HK-2 (cell line): ENCODE results near the gene STK17A.
"Not testable (repeated sequence)": the region's sequence is repeated elsewhere in the genome, so short reads cannot be mapped to it uniquely, and the experiment has no call there.

ENCODE experiments used
- DNase-seq: peaks from one replicate; pipeline ENCODE4 v3.0.0-alpha.2; 2018; ENCODE audit not compliant: unreplicated experiment

STK17A gene

DNA sequence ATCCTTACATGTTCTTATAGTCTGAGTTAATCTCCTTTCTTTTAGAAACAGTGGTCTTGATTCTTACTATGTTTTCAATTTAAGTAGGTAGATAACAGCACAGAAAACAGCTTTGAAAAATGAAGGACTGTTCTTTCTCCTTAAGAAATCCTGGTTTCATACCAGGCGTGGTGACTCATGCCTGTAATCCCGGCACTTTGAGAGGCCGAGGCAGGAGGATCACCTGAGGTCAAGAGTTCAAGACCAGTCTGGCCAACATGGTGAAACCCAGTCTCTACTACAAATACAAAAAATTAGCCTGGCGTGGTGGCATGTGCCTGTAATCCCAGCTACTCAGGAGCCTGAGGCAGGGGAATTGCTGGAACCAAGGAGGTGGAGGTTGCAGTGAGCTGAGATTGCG lies 13.5 kb downstream of the STK17A start:
- not testable (repeated sequence) for DNase-seq

DNA sequence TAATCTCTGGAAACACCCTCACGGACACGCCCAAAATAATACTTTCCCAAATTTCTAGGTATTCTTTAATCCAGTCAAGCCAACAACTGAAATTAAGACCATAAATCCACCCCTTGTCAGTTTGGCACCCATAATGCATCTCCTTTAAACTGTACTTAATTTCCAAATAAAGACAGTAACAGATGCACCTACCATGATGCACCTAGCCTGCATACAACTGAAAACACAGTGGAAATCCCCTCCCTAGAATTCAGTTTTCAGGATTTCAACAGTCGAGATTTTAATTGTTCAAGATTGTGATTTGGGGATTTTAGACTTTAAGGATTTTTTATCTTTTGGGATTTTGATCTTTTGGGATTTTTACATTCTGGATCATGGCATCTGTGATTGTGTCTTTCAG lies 17.1 kb downstream of the STK17A start:
- DNase-seq = no peak

DNA sequence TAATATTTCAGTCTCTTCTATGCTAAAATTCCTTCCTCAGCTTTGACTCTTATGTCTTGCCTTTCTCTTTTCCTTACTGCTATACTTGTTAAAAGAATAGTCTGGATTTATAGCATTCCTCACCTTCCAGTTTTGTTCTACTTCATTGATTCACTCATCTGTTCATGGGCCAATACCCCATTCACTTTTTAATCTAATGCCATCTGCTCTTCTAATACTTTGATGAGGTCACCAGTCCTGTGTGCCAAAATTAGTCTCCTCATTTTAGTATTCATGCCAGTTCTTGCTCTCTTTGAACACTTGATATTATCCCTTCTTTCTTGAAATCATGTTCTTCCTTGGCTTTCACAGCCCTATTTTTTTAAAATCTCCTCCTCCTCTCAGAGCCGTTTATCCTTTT lies 19.3 kb downstream of the STK17A start:
- no peak for DNase-seq

DNA sequence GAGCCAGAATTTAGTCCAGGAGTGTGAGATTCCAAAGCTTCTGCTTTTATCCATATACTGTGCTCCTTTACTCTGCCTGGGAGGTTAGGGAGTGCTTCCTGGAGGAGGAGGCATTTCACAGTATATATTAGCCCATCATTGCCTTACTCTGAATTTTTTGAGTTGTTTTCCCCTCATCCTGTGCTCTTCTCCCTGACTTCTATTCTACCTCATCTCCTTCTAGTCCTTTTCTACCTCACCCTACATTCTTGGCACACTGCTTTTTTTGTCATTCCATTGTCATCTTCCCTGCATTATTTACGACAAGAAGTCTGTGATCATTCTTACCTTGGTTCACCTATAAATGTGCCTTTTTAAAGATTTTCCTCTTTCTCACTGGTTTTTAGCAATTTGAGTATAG lies 21.3 kb downstream of the STK17A start:
- no peak for DNase-seq

DNA sequence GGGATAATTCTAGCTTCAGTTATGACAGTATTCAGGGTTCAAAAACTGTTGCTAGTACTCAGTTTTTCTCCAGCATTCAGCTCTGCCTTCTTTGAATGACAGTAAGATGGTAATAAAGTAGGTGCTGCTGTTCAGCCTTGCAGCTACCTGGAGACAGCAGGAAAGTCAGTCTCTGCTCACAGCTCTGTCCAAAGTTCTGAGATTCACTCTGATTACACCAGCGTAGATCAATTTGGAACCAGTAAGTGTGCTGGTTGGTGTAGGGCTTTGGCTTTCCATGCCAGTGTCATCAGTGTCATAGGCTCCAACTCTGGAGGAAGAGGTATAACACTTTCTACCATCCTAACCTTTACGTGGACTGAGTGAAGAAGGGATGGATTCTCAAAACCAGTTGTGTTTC lies 26.2 kb downstream of the STK17A start:
- DNase-seq = no peak

DNA sequence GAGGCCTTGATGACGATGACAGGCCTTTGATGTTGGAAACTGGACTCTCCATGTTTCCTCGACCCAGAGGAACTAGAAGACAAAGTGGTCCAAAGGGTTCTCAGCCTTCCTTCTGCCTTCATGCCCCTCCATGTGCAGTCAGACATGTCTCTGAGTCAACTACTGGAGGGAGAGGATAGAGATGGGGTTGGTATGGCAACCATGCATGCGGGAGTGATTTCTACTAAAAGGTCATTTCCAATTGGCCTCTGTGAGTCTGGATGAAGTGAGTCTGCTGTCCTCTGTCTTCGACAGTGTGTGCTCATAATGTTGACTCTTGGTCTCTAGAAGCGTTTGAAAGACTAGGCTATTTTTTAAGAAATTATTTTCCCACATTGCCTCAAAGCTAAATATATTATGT lies 29.2 kb downstream of the STK17A start:
- DNase-seq = no peak

DNA sequence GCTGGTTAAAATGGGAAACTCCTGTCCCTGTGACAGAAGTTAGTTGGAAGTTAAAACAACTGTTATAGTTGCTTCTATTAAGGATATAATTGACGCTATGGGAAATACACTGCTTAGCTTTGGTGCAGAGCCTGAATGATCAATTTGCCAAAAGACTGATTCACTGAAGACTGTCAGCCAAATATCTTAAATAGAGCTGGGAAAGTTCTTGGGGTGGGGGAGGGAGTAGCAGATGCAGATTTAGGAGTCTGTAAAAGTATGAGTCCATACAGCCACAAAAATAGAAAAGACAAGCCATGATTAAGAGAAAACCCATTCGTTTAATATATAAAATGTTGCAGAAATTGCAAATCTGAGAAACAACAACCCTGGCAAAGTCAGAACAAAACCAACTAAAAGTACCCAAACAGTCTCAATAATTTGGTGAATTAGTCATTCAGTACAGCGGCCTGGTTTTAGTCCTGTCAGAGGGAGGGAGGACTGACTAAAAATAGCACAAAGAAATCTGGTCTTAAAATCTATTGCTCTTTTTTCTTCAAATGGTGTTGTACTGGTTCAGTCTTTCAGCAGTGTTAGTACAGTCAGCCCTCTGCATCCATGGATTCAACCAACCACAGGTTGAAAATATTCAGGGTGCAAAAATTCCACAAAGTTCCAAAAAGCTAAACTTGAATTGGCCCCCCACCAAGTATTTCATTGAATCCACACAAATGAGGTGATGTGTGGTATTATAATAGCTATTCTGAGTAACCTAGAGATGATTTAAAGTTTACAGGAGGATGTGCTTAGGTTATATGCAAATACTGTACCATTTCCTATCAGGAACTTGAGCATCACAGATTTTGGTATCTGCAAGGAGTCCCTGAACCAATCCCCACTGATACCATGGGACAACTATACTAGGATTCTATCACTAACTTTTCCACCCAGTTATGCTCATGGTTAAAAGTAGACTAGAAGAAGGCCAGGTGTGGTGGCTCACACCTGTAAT lies 30.0 kb downstream of the STK17A start:
- no peak for DNase-seq

DNA sequence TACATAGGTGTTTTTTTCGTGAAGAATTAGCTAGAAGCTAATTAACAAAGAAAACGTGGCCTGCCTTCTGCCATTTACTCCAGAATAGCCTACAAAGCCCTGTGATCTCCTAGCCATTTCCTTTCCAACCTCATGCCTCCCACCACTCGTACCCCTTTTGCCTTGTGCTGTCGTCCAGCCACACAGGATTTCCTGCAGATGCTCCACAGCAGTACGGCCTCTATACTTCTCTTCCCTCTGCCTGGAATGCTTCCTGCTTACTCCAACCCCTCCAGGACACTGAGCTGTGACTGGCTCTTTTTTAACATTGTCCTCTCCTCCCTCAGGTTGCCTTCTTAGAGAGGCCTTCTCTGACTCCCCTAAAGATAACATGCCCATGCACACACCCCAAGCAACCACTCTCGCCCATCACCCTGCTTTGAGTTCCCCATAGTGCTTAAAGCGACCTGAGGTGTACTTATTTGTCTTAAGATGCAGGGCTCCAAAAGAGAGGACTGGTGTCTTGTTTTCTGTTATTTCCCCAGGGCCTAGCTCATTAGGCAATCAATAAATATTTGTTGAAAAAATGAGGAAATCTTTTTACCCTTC lies 32.7 kb downstream of the STK17A start:
- DNase-seq = no peak

DNA sequence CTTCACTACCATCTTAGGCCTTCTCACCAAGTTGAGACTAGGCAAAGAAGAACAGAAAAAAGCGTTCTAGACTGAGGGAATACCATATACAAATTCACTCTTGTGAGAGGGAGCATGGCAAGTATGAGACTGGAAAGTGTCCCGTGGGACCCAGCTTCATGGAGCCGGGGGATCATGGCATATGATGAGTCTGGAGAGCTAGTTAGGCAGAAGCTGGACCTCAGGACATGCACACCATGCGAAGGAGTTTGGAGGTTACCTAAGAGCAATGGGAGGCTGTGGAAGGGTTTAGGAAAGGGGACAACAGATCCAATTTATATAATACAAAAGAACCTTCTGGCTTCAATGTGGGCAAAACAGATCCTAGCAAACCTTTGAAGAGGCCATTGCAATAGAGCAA lies 34.1 kb downstream of the STK17A start:
- DNase-seq = no peak

DNA sequence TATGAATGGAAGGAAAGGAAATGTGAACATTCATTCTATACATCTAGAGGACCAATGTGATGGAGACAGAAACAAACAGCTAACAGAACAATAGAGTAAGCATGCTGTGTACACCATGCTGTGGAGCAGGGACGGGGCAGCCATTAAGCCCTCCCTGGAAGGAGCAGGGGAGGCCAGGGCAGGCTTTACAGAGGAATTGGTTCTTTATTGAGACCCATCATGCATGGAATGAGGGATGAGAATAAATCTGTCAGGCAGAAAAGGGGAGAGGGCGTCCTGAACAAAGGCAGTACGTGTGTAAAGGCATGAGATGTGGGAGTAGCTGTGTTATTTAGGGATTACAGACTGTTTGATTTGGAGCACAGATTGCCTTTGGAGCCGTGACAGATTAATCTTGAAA lies 35.2 kb downstream of the STK17A start:
- DNase-seq = no peak

DNA sequence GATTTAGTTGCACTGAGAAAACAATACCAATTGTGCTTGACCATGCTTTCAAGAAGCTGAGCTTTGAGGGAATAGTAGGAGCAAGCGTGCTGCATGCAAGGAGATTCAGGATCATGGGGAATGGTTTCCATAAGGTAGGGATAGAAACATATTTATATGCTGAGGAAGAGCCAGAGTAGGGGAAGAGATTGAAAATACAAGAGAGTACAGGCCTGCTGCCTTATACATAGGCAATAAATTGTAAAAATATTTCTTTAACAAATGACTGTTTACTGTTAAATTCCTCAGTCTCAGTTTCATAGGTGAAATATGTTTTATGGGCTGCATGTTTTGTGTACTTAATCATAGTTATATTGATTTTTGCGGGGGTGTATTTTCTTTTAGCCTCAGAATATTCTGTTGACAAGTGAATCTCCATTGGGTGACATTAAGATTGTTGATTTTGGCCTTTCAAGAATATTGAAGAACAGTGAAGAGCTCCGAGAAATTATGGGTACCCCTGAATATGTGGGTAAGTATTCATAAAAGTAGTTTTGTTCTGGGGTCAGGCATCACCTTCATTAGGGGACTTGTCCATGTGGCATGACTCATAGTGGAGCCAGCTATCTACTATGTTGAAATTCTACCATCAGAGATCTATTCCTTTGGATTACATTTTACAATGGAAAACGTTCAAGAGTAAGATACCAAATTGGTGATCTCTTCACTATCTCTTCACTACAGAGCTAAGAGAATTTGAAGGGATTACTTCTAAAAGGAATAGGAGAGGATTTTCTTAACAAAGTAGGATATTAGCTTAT lies 36.5 kb downstream of the STK17A start:
- DNase-seq = no peak

DNA sequence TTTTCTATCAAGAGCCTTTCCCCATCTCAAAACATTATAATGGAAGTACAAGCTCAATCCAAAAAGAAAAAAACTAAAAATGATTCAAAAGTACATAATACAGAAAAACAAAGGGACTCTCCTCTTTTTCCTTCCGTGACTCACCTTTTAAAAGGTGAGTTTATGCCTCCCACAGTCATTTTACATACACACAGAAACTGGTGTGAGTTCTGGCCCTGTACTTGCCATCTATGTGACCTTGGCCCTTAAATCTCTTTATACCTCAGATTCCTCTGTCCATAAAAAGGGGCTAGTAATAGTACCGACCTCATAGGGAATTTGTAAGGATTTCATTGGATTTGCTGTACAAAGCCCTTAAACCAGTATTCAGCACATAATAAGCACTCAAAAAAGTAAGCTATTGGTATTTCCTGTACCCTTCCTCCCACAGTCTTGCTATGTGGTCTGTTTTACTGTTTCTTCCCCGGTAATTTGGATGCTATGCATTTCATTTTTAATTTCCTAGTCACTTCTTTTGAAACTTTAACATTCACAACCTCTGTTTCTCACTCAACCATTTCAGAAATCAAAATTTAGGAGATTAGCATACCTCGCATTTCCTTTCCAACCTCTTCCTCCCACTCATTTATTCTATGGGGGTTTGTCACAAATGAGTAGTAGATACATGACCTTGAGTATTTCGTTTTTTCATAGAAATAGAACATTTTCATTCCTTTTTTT lies 39.0 kb downstream of the STK17A start:
- no peak for DNase-seq

DNA sequence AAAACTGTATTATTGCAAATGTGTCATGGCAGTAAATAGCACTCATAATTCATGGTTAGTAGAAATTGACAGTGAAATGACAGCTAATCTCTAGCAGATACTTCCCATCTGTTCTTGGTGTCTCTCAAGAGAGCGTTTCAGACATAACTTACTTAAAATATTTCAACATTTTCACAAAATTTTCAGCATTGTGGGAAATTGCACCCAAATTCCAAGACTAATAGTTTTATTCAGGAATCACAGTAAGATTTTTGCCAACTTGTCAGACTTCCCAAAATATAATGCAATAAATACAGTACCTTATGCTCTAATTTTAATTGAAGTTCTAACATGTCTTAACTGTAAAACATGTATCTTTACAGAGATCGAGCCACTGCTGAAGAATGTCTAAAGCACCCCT lies 41.2 kb downstream of the STK17A start:
- no peak for DNase-seq

DNA sequence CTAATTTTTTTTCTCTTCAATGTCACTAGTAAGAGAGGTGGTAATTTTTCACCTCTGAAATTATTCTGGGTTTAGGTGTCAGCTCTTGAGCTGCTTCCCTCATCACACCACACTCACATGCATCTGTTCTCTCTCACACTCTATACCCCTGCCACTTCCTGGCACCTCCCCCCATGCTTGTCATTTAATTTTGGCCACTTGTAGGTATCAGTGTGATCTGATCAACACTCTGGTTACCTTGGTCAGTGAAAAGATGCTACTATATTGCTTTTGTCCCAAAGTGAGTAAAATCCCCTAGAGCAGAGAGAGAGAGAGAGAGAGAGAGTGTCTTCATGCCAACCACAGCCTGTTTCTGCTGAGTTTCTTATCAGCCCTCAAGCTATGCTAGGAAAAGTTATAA lies 42.5 kb downstream of the STK17A start:
- no peak for DNase-seq

DNA sequence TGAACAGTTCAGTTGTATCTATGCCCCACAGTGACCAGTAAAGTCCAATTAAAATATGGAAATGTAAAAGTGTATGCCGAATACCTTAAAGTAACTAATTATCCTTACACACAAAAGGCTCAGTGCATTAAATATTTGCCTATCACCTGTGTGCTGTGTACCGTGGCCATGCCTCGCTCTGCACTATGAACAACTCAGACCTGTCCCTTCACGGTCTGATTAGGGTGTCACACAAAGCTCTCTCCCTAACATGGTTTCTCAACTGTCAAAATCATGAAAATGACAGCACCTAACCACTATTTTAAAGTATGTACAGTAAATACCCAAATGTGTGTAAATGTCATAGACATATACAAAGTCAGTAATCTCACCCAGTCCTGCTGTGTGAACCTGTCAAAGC lies 43.1 kb downstream of the STK17A start:
- no peak for DNase-seq

DNA sequence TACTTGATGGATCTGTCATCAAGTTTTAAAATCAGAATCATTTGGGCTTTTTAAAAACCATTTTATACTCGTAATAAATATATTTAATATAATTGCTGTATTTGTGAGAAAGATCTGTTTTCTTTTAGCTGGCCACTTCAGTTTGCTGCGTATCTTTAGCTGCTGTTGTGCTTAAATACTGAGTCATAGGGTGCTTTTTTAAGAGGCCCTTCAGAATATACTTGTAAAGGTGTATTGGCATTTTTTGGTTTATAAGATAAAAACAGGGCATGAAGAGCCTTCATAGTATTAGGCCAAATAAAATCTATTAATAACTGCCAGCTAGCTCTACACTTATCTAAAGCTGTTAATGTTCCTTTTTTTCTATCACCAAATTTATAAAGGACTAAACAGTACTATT lies 43.8 kb downstream of the STK17A start:
- no peak for DNase-seq

DNA sequence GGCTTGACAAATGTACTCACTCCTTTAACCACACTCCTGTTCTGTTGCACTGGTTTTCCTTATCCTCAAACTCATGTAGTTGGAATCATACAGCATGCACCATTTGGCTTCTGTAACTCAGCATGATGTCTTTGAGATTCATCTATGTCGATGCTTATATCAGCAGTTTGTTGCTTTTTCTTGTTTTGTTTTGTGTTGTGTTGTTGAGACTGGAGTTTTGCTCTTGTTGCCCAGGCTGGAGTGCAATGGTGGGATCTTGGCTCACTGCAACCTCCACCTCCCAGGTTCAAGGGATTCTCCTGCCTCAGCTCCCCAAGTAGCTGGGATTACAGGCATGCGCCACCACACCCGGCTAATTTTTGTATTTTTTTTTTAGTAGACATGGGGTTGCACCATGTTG lies 44.9 kb downstream of the STK17A start:
- DNase-seq = not testable (repeated sequence)

DNA sequence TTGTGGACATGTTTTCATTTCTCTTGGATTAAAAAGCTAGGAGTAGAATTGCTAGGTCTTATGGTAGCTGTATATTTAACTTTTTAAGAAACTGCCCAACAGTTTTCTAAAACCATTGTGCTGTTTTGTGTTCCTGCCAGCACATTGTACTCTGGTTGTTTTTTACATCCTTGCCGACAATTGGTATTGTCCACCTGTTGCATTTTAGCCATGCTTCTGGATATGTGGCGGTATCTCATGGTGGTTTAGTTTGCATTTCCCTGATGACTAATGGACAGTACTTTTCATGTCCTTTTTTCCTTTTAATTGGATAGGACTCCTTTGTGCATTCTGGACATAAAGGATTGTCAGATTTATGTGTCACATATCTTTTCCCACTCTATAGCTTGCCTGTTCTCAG lies 45.5 kb downstream of the STK17A start:
- no peak for DNase-seq

DNA sequence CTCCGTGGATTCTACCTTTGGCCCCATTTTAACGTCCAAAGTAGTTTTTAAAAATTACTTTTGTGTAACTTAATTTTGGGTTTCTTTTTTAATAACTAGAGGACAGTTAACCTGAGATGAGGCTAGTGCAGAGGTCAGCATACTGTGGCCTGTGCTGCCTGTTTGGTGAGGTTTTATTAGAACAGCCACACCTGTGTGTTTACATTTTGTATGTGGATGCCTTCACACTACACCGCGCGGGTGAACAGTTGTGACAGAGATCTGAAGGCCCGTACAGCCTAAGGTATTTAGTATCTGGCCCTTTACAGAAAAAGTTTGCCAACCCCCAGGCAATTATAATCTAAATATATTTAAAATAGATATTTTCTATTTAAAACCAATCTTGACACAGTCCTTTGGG lies 46.9 kb downstream of the STK17A start:
- DNase-seq = no peak

DNA sequence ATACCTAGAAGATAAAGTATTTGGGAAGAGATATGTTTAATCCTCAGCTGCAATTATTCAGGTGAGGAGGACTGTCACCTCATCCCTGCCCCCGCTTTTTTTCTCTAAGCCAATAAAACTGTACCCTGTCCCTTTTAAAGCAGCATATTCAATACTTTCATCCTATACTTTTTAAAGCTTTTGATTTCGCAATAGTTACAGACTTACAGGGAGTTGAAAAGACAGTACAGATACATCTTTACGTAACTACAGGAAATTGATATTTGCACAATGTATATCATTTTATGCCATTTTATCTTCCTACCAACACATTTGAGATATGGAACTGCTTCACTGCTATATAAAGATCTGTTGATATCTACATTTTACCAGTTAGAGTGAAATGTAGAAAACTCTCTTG lies 47.6 kb downstream of the STK17A start:
- DNase-seq = no peak

DNA sequence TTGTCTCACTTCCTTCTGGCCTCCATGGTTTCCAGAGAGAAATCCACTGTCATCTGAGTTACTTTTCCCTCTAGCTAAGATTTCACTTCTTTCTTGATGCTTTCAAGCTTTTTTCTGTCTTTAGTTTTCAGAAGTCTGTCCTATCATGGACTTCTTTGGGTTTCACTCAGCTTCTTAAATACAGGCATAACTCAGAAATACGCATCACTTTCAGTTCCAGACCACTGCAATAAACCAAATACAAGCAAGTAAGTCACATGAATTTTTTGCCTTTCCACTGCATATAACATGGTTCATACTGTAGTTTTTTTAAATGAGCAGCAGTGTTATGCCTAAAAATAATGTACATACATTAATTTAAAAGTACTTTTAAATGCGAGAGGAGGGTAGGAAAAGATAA lies 48.7 kb downstream of the STK17A start:
- no peak for DNase-seq

DNA sequence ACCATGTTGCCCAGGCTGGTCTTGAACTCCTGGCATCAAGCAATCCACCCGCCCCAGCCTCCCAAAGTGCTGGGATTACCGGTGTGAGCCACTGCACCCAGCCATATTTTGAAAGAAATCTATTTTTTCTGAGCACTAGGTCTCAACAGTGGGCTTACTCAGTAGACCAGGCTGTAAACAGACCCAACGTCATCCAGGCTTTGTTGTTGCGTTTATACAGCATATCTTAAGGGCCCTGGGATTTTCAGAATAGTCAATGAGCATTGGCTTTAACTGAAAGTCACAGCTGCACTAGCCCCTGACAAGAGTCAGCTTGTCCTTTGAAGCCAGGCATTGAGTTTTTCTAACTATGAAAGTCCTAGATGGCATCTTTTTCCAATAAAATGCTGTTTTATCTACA lies 49.8 kb downstream of the STK17A start:
- DNase-seq = no peak
